GM18867 (cell line): ENCODE measurements around the gene SLC22A31.

Experiments used
- ATAC-seq: cut with Tn5 transposase; IDR thresholded peaks from one replicate; pipeline ENCODE4 v1.9.1; 2021; ENCODE audit warnings: mild to moderate bottlenecking, moderate library complexity; ENCODE audit not compliant: unreplicated experiment

The SLC22A31 gene

DNA sequence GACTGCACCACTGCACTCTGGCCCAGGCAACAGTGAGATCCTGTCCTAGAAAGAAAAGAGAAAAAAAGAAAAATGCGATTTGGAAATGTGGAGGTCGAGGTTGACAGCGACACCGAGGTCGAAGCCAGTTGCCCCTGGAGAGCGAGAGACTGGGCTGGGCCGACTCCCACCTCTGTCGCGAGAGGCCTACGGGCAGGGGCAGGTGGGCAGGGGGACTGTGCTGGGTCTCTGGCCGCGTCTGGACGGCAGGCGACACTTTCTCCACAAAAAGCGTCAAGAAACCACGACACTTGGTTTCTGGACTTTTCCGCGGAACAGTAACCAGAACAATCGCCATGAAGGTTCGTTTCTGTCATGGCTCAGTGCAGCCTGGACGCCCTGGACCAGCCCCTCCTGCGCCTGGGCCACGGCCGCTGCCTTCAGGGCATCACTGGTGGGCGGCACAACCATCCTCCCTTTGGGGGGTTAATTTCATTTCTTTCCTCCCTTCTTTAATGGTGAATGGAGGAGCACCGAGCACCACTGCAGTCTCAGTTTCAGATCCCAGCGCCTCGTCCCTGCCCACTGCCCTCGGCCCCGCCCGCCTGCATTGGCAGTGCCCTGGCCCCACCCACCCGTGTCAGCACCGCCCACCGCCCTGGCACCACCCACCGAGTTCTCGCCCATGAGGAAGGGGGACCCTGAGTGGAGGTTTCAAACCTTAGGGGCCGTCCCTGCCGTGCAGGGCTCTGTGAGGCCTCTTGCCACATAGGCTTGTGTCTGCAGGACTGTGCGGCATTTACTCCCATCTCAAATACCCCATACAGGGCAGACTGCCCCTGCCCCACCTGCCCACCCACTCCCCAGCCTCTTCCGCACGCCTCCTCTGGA lies 47.3 kb downstream of the SLC22A31 start:
- ATAC-seq, result no peak

DNA sequence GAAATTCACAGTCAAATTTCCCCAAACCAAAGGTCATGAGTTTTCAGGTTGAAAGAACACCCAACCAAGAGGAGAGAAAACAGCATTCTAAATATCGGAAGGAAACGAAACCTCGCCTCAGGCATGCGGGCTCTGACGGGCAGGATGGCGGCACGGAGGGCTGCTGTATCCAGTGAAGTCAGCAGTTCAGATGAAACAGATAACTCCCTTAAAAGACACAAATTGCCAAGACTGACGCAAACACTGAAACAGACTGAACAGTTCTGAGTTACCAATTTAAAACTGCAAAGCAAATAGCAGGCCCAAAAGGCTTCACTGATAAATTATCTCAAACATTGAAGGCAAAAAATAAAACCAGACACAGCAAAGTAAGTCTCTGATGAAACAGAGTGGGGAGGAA lies 49.4 kb downstream of the SLC22A31 start:
- no peak for ATAC-seq

DNA sequence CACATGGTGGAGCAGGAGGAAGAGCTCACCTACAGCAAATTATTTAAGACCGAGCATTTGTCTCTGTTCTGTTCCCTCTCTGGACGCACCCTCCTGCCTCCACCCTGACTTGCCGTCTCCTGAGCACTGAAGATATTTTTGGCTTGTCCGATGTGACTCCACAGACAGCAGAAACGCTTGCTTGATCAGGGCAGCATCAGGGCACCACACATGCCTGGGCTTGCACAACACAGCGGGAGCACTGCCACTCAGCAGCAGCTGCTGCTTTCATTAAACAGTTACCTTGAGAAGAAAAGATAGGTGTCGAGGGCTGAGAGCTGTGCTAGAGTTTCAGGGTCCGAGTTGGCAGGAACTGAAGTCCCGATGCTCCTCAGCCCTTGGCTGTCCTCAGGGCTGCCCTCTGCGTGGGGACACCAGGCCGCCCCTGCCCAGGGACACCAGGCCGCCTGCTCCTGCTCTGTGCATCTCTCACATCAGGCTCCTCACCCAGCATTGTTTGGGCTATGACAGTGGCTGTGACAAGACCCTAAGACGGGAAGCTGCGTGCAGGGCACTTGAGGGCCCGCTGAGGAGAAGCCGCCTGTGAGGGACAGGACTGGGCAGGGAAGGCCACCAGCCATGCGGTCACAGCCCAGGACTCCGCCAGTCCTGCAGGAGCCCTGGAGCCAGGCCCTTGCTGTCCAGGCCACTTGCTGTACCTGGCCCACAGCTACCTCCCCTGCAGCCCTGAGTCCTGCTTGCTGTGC lies 50.1 kb downstream of the SLC22A31 start:
- ATAC-seq, result no peak

DNA sequence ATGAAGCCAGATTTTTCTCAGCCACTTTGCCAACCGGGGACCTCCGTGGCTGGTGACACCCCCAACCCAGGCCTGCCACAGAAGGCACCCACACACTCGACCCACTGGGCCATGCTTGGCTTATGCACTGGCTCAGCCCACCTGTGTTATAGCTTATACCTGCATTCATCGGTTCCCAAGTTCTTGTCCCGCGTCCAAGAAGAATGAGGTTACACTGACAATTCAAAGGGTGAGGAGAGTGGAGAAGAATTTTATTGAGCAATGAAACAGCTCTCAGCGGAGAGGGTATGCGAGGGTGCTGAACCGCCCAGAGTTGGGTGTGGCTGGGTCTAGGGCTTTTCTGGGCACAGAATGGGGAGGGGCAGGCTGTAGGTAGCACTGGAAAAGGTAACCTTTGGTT lies 51.0 kb downstream of the SLC22A31 start:
- no peak for ATAC-seq

DNA sequence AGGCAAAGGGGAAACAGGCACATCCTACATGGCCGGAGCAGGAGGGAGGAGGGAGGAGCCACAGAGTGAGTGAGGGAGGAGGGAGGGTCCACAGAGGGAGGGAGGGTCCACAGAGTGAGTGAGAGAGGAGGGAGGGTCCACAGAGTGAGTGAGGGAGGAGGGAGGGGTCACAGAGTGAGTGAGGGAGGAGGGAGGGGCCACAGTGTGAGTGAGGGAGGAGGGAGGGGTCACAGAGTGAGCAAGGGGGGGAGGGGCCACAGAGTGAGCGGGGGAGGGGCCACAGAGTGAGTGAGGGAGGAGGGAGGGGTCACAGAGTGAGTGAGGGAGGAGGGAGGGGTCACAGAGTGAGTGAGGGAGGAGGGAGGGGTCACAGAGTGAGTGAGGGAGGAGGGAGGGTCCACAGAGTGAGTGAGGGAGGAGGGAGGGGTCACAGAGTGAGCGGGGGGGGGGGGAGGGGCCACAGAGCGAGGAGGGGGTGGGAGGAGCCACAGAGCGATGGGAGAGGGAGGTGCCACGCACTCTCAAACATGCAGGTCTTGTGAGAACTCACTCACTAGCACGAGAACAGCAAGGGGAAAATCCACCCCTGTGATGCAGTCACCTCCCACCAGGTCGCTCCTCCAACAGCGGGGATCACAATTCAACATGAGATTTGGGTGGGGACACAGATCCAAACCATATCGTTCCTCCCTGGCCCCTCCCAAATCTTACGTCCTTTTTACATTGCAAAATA lies 53.1 kb downstream of the SLC22A31 start:
- ATAC-seq, result no peak

DNA sequence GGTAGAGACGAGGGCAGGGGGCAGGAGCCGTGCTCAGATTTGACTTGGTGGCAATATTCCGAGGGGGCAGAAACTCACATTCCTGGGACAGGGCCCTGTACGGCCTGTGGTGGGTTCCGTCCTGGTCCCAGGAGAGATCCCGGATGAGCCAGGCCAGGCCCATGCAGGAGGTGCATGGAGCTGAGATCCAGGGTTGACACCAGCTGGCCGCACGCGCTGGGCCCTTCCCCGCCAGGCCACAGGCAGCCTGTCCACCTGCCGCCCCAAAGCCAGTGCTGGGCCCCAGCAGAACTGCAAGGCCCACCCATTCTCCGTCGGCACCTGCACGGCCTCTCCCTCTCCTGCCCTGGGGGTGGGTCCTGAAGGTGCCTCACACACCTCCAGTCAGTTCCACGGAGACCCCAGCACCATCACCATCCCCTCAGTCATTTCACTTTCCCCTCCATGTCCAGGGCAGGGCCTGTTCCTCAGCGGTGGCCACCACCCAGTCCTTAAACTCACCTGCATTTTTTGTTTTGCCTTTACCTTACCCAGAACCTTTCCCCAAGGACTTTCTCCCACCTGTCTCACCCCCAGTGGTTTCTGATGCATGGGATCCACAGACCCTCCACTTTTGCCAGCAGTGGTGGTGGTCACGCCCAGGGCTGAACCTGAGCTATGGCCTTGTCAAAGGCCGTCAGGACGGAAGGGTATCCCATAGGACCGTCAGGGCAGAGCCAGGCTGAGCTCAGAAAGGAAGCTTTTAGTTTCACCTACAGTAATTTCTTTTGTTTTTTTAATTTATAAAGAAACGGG lies 53.9 kb downstream of the SLC22A31 start:
- ATAC-seq, result no peak
